HG03108 (cell line): Measurements from ENCODE around the gene GPR84.
"Not testable (repeated sequence)": the region's sequence is repeated elsewhere in the genome, so short reads cannot be mapped to it uniquely, and the experiment has no call there.

Experiments
- ATAC-seq: cut with Tn5 transposase; IDR thresholded peaks from one replicate; pipeline ENCODE4 v1.9.1; 2021; ENCODE audit warnings: moderate library complexity; ENCODE audit not compliant: unreplicated experiment

The GPR84 gene

DNA sequence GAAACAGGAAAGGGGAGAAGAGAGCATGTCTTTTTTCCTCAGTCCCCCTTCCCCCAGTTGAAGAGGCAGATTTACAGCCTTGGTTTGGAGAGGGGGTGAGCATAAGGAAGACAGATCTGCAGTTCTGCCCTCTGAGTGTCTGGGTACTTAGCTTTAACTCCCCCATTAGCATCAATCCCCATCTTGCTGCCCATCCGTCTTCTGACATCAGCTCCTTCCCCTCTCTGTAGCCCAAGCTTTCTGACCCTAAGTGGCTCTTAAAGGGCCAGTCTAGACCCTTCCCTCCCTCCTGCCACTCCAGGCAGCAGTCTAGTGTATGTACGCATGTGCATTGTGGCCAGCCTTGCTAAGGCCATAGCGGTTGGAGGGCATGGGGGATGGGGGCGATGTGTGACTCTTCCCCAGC, 7.3 kb downstream of the GPR84 start:
- ATAC-seq: no peak

DNA sequence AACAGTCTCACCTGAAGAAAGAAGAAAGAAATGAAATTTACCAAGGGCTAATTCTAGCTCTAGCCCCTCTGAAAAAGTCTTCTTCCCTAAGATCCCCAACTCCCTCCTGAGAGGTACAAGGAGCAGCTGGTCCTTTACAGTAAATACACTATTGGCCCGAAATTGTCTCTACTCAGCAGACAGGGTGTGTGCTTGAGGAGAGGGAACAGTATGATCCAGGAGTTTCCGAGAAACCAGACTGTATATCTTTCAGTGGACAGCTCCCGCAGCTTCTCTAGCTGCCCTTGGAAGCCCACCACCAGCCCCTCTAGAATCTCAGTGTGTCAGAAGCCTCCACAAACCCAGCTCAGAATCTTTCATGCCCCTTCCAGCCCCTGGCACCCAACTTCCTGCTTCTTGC, 8.1 kb downstream of the GPR84 start:
- no peak for ATAC-seq

DNA sequence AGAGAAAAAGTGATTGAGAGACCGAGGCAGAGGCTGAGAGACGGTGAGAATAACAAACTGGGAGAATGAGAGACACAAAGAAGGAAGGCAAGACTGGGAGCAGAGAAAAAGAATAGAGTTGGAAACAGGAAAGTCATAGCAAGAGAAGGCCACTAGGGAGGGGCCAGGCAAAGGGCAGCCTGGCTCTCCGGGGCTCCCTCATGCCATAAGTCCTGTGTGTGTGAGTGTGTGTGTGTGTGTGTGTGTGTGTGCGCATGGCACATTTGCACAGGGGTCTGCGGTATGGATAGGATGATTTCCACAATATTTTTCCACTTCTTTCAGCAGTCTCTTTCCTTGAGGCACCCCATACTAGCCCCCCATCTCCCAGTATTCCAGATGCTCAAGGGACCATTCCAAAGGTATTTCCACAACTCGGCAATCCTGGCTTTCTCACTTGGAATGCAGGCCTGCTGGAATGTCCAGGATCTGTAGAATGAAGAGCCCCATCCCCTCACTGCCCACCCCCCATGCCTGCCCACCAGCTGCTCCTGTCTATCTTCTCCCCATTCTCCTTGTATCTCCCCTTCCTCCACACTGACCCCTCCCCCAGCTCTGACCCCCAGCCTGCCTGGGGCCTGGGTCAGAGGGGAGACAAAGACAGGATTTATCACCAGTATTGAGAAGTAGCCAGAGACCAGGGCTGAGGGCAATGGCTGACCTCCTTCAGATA, 9.0 kb downstream of the GPR84 start:
- no peak for ATAC-seq

DNA sequence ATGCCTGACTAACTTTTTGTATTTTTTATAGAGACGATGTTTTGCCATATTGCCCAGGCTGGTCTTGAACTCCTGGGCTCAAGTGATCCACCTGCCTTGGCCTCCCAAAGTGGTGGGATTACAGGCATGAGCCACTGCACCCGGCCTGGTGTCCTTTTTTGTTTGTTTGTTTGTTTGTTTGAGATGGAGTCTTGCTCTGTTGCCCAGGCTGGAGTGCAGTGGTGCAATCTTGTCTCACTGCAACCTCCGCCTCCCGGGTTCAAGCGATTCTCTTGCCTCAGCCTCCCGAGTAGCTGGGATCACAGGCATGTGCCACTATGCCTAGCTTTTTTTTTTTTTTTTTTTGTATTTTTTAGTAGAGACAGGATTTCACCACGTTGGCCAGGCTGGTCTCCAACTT, 10.0 kb downstream of the GPR84 start:
- not testable (repeated sequence) for ATAC-seq

DNA sequence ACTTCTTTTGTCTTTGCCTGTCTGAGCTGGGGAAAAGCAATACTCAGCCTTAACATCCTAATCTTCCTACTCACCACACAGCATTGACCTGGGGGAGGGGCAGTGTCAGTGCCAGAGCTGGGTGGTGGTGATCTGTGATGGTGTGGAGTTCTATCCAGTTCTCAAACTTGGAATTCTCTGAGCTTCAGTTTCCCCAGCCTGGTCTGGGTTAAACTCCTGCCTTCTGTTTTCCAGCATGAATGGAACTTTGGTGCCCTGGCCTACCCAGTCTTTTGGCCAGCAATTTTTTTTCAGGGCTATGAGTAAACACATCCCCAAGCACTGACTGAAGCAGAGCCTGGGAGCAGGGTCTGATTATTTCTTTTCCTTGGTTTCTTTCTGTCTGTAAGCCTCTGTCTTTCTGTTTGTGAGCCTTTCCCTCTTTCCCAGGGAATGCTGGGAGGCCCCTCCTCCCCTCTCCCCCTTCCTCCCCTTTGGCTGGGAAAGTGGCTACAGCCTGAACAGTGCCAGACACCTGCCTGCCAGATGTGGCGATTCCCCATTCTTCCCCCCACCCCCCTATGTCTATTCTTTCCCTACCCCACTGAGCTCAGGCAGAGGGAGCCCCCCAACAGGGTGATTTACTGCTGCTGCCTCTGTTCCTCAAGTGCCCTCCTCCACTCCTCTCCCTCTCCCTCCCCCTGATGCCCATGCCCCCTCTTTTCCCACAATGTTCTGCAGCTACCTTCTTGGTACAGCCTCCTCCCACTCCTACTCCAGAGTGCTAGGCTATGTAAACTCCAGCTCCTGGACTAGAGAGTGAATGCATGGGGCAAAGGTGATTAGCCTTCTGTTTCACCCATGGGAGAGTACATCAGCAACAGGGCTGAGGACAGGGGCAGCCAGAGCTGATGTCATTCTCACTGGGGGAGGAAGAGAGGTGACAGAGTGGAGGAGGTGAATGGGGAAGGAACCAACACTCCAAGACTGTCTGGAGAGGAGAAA, 11.1 kb downstream of the GPR84 start:
- no peak for ATAC-seq

DNA sequence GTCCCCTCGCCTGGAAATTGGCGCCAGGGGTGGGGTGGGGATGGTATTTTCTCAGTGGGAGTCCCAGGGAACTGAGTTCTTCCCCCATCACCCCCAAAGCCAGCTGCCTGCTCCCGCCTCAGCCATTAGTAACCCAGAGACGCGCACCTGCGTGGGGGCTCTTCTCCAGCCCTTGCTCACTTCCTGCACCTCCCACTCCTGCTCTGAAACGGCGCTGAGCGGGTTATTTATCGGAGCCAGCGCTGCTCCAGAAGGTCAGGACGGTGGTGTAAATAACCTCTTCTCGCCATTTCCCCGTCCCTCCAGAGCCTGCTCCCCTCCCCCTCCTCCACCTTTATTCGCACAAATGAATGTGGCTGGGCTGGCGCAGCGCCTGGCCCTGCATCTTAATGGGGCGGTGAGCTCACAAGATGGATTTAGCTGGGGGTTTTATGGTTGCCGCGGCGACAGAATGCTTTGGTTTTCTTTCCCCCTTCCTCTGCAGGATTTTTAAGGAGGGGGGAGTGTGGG, 12.2 kb downstream of the GPR84 start:
- ATAC-seq: no peak

DNA sequence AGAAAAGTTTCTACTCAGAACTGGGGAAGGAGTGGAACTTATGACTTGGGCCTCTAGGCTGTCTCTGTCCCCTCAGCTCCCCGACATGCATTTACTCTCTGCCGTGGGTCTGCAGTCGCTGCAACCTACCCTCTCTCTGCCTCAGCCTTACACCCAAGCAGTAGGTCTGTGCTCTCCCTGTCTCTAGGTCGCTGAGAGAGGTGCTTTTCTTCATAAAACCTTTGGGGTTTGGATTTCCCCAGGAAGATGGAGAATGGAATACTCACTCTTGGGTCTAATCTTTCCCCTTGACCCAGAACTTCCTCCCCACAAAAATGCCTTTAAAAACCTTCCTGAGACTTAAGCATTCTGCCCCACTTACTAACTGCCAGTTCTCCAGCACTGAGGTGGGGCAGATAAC, 12.9 kb downstream of the GPR84 start:
- ATAC-seq: no peak

DNA sequence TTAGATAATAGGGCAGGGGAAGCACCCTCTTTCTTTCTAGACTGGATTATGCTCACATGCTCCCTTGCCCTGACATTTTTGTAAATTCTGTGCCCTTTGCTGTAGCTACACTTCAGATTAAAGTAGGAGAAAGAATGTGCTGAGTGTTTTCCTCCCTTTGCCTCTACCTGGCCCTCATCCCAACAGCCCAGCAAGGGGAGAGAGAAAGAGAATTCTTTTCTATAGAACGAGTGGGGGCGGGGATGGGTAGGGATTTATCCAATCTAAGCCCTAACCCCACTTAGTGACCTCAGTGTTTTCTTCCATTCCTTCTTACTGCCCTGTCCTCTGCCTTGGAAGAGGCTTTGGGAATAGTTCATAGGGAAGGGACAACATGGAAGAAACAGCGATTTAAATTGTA, 13.5 kb downstream of the GPR84 start:
- no peak for ATAC-seq

DNA sequence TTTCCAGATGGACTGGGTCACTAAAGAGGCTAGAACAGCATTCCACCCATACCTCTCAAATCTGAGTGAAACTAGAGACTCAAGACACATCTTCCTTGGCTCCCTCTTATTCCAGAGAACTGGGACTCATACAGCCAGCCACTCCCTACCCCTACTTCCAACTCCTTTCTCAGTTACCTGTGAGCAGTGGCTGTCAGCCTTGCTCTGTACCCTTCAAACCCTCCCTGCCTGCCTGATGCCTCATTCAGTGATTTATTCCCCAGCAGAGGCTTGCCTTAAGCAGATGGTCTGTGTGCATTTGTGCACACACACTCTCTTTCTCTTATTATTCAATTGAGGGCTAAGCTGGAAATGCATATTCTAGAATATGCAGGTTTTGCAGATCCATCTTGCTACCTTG, 14.6 kb downstream of the GPR84 start:
- no peak for ATAC-seq

DNA sequence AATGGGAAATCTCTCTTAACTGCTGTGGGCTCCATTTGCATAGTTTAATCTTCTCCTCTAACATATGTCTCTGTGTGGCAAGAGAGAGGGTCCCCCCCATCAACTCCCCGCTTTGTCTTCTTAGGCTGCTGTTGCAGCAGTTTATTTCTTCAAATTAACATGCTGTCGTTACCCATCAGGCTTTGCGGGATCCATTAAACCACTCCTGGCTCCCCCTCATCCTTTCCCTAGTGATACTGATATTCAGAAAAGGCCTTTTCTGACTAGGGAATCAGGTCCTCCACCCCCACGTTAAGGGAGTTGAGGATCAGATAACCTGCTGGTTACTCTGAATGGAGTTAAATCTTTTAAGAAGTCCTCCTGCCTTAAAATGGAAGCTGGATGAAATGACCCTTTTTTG, 15.2 kb downstream of the GPR84 start:
- ATAC-seq: no peak

DNA sequence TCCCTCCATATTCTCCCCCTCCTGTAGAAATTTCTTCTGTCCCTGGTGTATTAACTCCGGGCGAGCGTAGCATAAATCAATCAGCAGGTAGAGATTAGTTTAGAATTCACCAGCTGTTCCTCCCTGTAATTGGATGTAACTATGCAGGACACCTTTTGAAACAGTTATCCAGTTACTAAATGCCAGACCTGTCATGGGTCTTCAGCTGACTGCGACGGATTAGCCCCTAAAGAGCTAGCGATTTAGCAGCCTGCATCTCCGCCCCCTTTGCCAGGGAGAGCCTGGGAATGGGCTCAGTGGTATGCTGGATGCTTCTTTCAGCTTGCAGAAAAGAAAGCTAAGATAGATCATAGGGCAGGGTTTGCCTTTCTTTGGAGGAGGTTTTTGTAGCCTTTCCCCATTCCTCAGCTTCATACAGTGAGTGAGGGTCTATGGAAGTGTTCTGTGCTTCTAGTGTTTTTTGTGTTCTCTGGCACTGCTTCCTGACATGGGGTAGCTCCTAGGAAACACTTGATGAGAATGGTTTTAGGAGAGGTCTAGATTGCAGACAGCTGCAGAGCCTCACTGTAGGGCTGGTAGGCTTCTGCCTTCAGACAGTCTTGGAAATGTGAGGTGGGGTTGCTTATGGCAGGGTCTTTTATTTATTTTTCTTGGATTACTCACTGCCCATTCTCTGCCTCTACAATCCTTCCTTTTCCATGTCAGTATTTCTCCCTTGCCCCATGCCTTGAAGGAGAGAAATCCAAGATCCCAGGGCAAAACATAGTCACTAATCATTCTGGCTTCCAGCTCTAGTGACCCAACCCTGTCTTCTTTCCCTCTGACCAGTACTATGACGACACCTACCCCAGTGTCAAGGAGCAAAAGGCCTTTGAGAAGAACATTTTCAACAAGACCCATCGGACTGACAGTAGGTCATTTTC, 22.6 kb downstream of the GPR84 start:
- no peak for ATAC-seq

DNA sequence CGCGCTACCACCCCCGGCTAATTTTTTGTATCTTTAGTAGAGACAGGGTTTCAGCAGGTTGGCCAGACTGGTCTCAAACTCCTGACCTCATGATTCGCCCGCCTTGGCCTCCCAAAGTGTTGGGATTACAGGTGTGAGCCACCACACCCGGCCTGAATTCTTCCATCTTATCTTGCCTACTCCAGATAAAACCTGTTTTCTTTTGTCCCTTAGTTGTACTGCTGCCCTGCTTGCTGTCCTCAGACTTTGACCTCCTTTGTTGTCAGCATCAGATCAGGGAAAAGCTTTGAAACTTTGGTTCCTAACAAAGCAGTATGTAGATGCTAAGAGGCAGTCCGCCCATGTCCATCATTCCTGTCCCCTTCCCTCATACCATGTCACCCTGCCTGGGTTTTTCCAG, 23.4 kb downstream of the GPR84 start:
- ATAC-seq: no peak

DNA sequence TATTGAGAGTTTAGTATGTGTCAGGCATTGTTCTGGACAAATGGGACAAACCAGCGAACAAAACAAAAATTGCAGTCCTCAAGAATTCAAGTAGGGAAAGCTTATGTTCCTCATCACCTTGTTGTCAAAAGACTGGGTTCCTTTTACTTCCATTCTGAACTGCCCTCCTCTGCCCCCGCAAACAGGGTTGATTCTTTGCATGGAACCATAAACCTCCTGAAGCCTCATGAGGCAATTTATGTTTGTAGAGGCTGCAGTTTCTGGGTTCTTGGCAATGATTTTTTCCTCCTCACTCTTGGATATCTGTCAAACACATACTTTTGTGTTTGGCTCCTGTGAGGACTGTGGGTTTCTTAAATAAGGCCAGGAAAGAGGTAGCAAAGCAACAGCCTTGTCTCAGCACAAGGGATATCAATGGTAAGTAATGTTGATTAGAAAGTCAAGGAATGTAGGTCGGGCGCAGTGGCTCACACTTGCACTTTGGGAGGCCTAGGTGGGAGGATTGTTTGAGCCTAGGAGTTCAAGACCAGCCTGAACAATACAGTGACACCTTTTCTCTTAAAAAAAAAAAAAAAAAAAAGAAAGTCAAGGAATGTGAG, 25.5 kb downstream of the GPR84 start:
- no peak for ATAC-seq

DNA sequence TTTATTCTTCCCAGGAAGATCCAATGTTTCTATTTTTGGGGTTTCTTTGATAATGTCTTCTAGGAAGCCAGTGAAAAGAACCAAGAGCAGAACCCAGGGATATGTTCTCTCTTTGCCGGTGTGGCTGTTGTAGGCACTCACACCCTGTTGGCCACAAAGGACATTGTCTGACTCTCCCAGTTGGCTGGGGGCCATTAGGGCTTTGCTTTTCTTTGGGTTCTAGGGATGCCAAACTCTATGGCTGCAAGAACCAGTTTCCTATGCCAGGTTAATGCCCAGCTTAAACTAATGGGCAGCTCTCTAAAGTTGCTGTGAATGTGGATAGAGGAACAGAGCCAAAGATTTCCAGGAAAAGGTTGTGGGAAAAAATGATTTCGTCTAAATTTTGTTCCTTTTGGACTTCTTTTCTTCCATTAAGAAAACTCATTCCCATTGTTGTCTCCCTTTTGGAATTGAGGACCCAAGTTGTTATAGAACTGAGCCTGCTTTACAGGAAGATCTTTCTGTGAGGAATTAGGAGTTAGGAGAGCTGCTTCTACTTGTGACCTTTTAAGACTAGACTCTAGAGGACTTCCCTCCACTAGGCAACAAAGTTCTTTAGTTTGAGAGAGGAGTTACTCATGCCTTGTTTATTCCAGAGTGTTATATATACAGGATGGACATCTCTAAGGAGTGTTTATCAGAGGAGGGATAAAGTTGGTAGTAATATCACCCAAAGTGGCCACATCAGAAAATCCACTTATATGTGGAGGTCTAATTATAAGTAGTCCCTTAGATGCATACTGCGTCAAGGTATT, 26.2 kb downstream of the GPR84 start:
- ATAC-seq: no peak

DNA sequence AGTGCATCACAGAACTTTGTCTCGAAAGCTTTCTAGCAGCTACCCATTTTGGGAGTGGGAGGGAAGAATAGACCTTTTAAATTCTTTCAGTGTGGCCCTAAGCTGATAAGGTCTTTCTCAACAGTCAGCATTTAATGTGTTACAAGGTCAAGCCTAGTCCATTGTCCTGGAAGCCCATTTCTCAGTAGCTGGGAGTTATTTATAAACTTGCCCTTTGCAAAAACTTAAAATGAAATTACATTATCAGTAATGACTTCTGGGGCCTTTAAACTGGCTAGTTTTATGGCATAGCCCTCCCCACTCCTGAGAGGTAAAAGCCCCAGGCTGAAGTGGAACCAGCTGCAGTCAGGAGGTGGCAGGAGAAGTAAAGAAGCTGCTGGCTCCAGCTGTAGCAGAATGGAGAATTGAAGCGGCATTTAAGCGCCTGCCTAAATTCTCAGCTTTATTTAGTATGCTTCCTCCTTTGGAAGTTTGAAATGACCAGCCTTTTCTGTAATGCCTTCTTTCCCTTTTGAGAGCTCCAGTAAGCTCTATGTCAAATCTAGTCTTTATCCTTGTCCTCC, 26.9 kb downstream of the GPR84 start:
- no peak for ATAC-seq

DNA sequence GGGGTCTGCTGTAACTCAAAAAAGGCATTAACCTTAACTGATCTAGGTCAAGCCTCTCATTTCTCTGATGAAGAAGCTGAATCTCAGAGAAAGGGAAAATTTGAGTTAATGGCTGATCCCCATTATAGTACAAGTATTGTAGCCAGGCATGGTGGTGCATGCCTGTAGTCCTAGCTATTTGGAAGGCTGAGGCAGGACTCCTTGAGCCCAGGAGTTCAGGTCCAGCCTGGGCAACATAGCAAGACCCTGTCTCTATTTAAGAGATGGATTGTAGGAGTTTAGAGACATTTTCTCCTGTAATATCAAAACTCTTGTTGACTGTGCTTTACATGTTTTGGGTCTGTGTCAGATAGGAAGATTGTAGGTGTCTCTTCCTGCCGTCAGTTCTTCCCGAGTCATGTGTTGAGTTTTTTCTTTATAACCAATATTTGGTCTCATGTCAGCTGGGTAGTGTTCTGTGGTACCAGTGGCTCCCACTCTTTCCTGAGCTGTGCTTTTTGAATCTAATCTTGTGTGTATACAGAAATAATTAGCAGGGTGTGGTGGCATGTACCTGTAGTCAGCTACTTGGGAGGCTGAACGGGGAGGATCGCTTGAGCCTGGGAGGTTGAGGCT, 30.8 kb downstream of the GPR84 start:
- ATAC-seq: no peak

DNA sequence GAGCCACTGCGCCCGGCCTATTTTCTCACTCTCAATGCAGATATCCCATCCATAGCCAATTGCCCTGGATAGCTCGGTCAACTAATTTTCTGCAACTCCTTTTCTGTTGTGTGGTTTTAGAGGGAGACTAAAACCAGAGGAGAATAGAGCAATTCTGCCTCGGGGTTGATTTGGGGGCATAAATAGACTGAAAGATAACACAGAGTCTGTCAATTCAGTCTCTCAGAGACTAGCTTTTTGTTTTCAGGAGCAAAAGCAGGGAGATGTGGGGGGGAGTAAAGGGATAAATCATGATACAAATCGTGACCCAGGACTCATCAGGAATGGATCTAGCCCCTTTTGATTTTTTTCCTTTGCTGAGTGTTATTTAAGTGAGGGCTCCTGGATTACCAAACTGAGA, 32.8 kb downstream of the GPR84 start:
- no peak for ATAC-seq

DNA sequence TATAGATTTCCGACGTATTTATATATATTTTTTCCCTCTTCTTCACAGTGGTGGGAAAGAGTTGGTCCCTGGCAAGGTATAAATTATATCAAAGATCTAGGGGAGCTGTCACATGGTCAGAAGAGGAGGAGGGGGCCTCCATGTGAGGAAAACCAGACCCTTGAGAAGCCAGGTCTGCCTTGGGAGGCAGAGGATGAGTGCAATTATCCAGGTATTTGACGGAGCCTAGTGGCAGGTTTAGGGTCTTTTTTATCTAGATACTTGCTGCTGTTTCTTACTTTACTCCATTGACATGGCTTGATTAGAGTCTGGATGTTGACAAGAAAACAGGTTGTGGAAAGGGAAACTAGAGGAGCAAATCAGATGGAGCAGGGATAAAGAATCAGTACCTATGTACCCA, 33.8 kb downstream of the GPR84 start:
- ATAC-seq: no peak

DNA sequence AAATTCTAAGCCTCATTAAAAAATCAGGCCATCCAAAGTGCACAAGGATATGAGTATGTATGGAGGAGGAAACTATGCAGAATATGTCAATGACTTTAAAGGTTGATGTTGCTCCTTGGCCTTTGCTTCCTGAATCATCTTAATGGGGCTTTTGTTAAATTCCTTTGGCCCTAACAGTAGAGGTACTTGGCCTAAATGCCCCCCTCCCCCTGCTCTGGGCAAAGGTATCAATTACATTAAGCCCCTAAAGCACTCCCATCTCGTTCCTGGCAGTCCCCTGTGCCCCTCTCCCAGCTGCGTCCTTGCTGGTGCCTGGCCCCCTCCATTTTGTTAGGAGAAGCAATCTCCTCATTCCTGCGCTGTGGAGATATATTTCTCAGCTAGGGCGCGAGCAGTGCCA, 34.5 kb downstream of the GPR84 start:
- ATAC-seq: no peak
